ENCODE results near the gene HSPA2.
"Not testable (repeated sequence)": the region's sequence is repeated elsewhere in the genome, so short reads cannot be mapped to it uniquely, and the experiment has no call there.

The HSPA2 gene

GRCh38 chr14:64563696-64564095 is 23.2 kb downstream of the HSPA2 start:
- DNase-seq: no peak

- no peak for DNase-seq
These were observed 26.1 kb downstream of the HSPA2 start for GRCh38 chr14:64566651-64567122.

GRCh38 chr14:64569138-64569631 is 28.6 kb downstream of the HSPA2 start:
- DNase-seq: no peak

GRCh38 chr14:64569646-64570045 is 29.1 kb downstream of the HSPA2 start:
- not testable (repeated sequence) for DNase-seq

DNA sequence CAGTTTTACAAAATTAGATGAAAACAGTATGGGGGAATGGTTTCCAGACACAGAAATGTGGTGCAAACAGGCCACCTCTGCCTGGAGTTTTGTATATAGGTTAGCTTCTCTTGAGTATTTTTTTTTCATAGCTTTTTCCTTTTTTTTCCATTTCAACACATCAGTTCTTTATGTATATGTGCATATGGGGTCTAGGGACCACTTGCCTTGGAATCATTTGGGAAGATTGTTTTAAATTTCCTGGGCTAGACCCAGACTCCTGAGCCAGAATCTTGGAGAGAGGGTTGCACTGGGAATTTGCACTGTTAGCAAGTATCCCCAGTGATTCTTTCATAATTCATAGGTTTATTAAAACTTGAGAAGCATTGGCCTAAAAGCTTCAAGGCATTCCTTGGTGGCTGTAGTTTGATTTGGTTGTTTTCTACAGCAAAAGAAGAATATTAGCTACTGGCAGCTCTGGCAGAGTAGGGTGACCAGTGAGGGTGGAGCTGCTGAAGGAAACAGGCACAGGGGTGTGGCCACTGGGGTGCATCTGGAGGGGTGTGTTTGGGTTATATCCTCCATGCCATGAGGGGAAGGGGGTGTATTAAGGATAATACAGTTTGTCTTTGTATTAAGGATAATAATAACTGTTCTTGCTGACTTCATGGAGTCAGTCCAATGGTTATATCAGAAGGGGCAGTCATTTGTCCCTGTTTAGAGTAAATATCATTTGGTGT is 32.0 kb downstream of the HSPA2 start:
- DNase-seq: no peak

GRCh38 chr14:64573109-64573508 is 32.6 kb downstream of the HSPA2 start:
- DNase-seq: no peak

GRCh38 chr14:64574371-64575107 is 34.0 kb downstream of the HSPA2 start:
- DNase-seq: no peak

GRCh38 chr14:64577211-64577610 is 36.7 kb downstream of the HSPA2 start:
- DNase-seq: no peak

DNA sequence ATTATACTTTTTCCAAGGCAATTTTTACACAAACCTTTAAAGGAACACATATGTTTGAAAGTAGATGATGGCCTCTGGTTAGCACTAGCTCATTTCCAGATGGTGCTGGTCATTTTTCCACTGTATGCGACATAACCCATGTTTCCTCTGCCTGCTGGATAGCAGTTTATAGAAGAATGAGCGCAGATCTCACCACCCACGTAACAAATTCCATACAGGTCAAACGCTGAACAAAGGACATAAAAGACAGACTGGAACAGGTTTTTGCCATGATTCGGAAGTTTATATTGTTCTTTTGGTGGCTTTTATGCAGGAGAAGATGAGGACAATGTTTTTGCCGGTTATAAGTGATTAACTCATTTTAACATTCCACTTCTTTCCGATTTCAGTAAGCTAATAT is 39.9 kb downstream of the HSPA2 start:
- no peak for DNase-seq

- DNase-seq: no peak
These were observed 40.8 kb downstream of the HSPA2 start for GRCh38 chr14:64581363-64581762.

DNA sequence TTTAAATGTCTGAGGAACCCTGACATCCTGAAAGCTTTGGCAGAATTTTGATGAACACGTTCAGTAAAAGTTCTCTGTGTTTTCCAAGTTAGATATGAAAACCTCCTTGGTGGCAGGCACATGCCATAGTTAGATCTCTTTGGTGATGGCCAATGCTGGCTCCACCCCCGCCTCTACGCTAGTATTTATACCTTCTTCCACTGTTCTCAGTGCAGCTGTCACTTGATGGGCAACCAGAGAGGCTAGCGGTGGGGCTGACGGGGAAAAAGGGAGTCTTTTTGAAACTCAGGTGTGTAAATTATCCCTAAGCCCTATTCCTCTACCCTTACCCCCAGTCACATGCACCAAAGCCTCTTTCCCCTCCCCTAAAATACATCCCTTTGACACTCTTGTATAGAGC is 41.3 kb downstream of the HSPA2 start:
- no peak for DNase-seq

DNA sequence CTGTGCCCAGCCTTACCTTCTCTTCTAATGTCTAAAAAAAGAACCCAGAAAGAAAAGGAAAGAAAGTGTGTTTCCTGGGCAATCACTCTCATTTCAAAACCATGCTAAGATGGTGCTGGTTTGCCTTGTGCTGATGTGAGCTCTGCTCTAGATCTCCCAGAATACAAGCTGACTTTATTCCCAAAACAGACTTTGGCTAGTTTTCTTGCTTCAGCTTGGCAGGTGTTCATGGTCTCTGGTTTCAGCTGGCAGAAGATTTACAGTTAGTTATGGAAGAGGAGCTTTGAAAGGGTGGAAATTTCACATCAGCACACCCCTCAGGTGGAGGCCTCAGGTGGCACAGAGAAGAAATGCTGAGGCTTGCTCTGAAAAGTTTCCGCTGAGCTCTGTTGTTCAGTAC is 43.6 kb downstream of the HSPA2 start:
- DNase-seq: no peak

- no peak for DNase-seq
These were observed 51.3 kb downstream of the HSPA2 start for GRCh38 chr14:64591809-64592208.
